Panc1 (cell line): Measurements from ENCODE around the gene SLN. TPM values are rescaled to one million over a fixed set of nuclear protein-coding genes. Genes with fewer than 3 reads are reported as not detected.

Experiments
- ATAC-seq: fragments of 200-7000 bp; cut with Tn5 transposase; 2 replicates; pipeline ENCODE4 v1.9.1; 2020; ENCODE audit warnings: mild to moderate bottlenecking, moderate library complexity
- BruUV-seq: library from RNA; stranded (reverse); fragments of 400-500 nt; replicated peaks from 2 replicates; lab custom pipeline; 2021; lab: Mats Ljungman, UMichigan
- CTCF ChIA-PET: fragments of 300-600 bp; sonication (Branson Sonifier 250); formaldehyde crosslinking; loops from one replicate; lab custom pipeline; 2022; ENCODE audit warnings: antibody characterized with exemption; lab: Charles Lee
- POLR2A ChIA-PET: fragments of 300-600 bp; sonication (Branson Sonifier 250); formaldehyde crosslinking; loops from one replicate; lab custom pipeline; 2022; ENCODE audit warnings: antibody characterized with exemption; lab: Charles Lee
- DNase-seq: peaks from one replicate; pipeline ENCODE4 v3.0.0-alpha.2; 2010; ENCODE audit warnings: low read depth, low spot score
- H3K27ac ChIP-seq: 2 replicates; pipeline ENCODE4 v1.5.1; 2011; ENCODE audit warnings: mild to moderate bottlenecking, low read length, inconsistent platforms
- H3K27me3 ChIP-seq: fragments of 200-500 bp; sonication (Bioruptor generic); 2 replicates; pipeline ENCODE4 v1.6.0; 2014; ENCODE audit warnings: low read length, inconsistent platforms; ENCODE audit not compliant: control insufficient read depth, insufficient read depth
- H3K36me3 ChIP-seq: fragments of 200-500 bp; sonication (Bioruptor generic); 2 replicates; pipeline ENCODE4 v1.5.1; 2014; ENCODE audit warnings: inconsistent platforms, mild to moderate bottlenecking, low read length, moderate library complexity; ENCODE audit not compliant: control insufficient read depth, insufficient read depth
- H3K4me1 ChIP-seq: 2 replicates; pipeline ENCODE4 v1.5.1; 2011; ENCODE audit warnings: inconsistent platforms, mild to moderate bottlenecking, low read length, moderate library complexity; ENCODE audit not compliant: control insufficient read depth, insufficient read depth
- H3K4me3 ChIP-seq, 2 experiments: 2 replicates each; pipeline ENCODE4 v1.5.1; 2011 to 2012; ENCODE audit warnings: low read depth in 2 of 2, low read length in 2 of 2, mild to moderate bottlenecking in 2 of 2, inconsistent platforms in 1 of 2, moderate library complexity in 1 of 2
- H3K9me3 ChIP-seq: fragments of 200-500 bp; sonication (Bioruptor generic); 2 replicates; pipeline ENCODE4 v1.5.1; 2014; ENCODE audit warnings: low read depth, mild to moderate bottlenecking, inconsistent platforms, low read length, moderate library complexity; ENCODE audit not compliant: control insufficient read depth, insufficient read depth
- POLR2AphosphoS5 ChIP-seq: IDR thresholded peaks from 2 replicates; pipeline ENCODE4 v1.6.1; 2012; ENCODE audit warnings: mild to moderate bottlenecking, low read depth, low read length, moderate library complexity
- SIN3A ChIP-seq: IDR thresholded peaks from 2 replicates; pipeline ENCODE4 v1.6.1; 2012; ENCODE audit warnings: low read depth, mild to moderate bottlenecking, low read length, moderate library complexity, borderline replicate concordance; ENCODE audit not compliant: insufficient read depth
- TCF7L2 ChIP-seq: IDR thresholded peaks from 2 replicates; pipeline ENCODE4 v1.6.1; 2011; ENCODE audit warnings: mild to moderate bottlenecking, low read depth, low read length, inconsistent platforms
- in situ Hi-C: cut with HindIII; loops from 2 replicates; pipeline ENCODE4 v1.10.0; 2016; ENCODE audit warnings: low sequenced_read_pairs, low pct_unique_long_range_greater_than_20kb
- intact Hi-C: fragments of 100-400 bp; cut with micrococcal nuclease; formaldehyde crosslinking; loops from one replicate; pipeline ENCODE4 v1.10.0; 2022; ENCODE audit not compliant: unreplicated experiment
- total RNA-seq: library from RNA; stranded (reverse); gene quantifications from one replicate; pipeline ENCODE4 v1.2.1, GENCODE V29; 2021; ENCODE audit not compliant: unreplicated experiment
- TF ChIP-seq, protein P1 (sequence below): fragments of 450-650 bp; IDR thresholded peaks from 2 replicates; pipeline ENCODE4 v1.5.1; 2017; ENCODE audit warnings: mild to moderate bottlenecking
- TF ChIP-seq, protein P2 (sequence below), 2 experiments: IDR thresholded peaks; 2 replicates each; pipeline ENCODE4 v1.6.1; 2011 to 2012; ENCODE audit warnings: low read depth in 2 of 2, control low read depth in 1 of 2, low read length in 1 of 2, mild to moderate bottlenecking in 1 of 2, moderate library complexity in 1 of 2; ENCODE audit not compliant: insufficient read depth in 1 of 2

The SLN gene
- total RNA-seq, 1 experiment from 2014 or later: not detected

DNA sequence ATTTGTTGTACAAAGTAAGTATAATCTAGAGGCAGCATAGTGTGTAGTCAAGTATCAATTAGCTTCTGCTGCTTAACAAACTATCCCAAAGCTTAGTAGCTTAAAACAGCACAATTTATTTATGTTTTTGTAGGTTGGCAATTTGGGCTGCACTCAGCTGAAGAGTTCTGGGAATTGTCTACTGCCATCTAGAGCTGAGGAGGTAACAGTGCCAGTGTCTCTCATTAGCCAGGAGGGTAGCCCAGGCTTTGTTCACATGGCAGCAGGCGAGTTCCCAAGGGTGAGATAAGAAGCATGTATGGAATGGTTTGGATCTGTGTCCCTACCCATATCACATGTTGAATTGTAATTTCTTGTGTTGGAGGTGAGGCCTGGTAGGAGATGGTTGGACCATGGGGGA, 45.8 kb upstream of the SLN start:
- in situ Hi-C loops: no loop called here
- Histone ChIP-seq H3K27me3 (no peaks in the 10 kb centered on the region), H3K4me3 (no peak overlapping the region), H3K27ac (no peak overlapping the region), H3K4me1 (no peaks in the 10 kb centered on the region), H3K9me3 (no peaks in the 10 kb centered on the region), H3K36me3 (no peaks in the 10 kb centered on the region)
- intact Hi-C loops: no loop called here
- ATAC-seq (no peak), DNase-seq (no peak)
- POLR2A ChIA-PET: no interaction called here
- no TSS peak for BruUV-seq
- CTCF ChIA-PET: interaction anchor here (0.6 kb wide), 1 partner anchor 51 kb away, joined by 3 read pairs; no protein-coding TSS in a partner anchor
- TF ChIP-seq, protein P1, sequence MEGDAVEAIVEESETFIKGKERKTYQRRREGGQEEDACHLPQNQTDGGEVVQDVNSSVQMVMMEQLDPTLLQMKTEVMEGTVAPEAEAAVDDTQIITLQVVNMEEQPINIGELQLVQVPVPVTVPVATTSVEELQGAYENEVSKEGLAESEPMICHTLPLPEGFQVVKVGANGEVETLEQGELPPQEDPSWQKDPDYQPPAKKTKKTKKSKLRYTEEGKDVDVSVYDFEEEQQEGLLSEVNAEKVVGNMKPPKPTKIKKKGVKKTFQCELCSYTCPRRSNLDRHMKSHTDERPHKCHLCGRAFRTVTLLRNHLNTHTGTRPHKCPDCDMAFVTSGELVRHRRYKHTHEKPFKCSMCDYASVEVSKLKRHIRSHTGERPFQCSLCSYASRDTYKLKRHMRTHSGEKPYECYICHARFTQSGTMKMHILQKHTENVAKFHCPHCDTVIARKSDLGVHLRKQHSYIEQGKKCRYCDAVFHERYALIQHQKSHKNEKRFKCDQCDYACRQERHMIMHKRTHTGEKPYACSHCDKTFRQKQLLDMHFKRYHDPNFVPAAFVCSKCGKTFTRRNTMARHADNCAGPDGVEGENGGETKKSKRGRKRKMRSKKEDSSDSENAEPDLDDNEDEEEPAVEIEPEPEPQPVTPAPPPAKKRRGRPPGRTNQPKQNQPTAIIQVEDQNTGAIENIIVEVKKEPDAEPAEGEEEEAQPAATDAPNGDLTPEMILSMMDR: peak; percentile 48
- TF ChIP-seq TCF7L2: no peak
- TF ChIP-seq, protein P2, sequence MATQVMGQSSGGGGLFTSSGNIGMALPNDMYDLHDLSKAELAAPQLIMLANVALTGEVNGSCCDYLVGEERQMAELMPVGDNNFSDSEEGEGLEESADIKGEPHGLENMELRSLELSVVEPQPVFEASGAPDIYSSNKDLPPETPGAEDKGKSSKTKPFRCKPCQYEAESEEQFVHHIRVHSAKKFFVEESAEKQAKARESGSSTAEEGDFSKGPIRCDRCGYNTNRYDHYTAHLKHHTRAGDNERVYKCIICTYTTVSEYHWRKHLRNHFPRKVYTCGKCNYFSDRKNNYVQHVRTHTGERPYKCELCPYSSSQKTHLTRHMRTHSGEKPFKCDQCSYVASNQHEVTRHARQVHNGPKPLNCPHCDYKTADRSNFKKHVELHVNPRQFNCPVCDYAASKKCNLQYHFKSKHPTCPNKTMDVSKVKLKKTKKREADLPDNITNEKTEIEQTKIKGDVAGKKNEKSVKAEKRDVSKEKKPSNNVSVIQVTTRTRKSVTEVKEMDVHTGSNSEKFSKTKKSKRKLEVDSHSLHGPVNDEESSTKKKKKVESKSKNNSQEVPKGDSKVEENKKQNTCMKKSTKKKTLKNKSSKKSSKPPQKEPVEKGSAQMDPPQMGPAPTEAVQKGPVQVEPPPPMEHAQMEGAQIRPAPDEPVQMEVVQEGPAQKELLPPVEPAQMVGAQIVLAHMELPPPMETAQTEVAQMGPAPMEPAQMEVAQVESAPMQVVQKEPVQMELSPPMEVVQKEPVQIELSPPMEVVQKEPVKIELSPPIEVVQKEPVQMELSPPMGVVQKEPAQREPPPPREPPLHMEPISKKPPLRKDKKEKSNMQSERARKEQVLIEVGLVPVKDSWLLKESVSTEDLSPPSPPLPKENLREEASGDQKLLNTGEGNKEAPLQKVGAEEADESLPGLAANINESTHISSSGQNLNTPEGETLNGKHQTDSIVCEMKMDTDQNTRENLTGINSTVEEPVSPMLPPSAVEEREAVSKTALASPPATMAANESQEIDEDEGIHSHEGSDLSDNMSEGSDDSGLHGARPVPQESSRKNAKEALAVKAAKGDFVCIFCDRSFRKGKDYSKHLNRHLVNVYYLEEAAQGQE (IDR thresholded peaks at IDR 0.05; ENCODE audit: insufficient read depth in 1 of 2, low read depth in 2 of 2, low read length in 1 of 2): no peak
- no peak for TF ChIP-seq SIN3A
- no peak for TF ChIP-seq POLR2AphosphoS5

DNA sequence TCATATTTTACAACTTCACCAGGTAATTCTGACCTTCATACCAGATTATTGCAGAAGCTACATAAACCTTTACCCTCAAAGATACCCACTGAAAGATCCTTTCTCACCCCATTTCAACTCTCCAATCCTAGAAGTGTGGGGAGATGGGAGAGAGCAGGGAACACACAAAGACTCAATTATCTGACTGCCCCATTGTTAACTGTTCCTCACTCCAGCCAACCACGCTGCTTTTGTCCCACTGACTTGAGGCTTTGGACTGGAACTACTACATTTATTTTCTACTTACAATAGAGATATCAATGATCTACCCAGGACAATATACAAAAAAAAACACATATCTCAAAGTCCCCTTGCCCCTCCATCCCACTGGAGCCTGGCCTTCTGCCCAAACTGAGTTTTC, 44.7 kb upstream of the SLN start:
- Histone ChIP-seq H3K36me3 (no peaks in the 10 kb centered on the region), H3K27me3 (no peaks in the 10 kb centered on the region), H3K27ac (no peak overlapping the region), H3K9me3 (no peaks in the 10 kb centered on the region), H3K4me3 (no peak overlapping the region), H3K4me1 (no peaks in the 10 kb centered on the region)
- ChIA-PET CTCF (no interaction called here), POLR2A (no interaction called here)
- no TSS peak for BruUV-seq
- ATAC-seq (no peak), DNase-seq (no peak)
- intact Hi-C loops (no loop called here), in situ Hi-C loops (no loop called here)
- TF ChIP-seq, protein P1: no peak
